Right cardiac atrium (tissue), 5 donors: Measurements from ENCODE around the gene BAZ1B. TPM values are rescaled to one million over a fixed set of nuclear protein-coding genes. Genes with fewer than 3 reads are reported as not detected.
"Not testable (repeated sequence)": the region's sequence is repeated elsewhere in the genome, so short reads cannot be mapped to it uniquely, and the experiment has no call there.

ENCODE experiments used
- ATAC-seq, 2 donors: fragments of 200-7000 bp; cut with Tn5 transposase; one replicate each; pipeline versions ENCODE4 v1.8.0 to v1.9.1; 2020; ENCODE audit warnings: moderate library complexity in 2 of 2, mild to moderate bottlenecking in 1 of 2
- DNase-seq, 3 donors: peaks; one replicate each; pipeline ENCODE4 v3.0.0-alpha.2; 2020
- H3K27ac ChIP-seq: one replicate; pipeline ENCODE4 v1.5.1; 2013; ENCODE audit warnings: mild to moderate bottlenecking, low read length, control low read depth, moderate library complexity
- H3K27me3 ChIP-seq: one replicate; pipeline ENCODE4 v1.6.1; 2013; ENCODE audit not compliant: control insufficient read depth, insufficient read depth
- H3K4me1 ChIP-seq: one replicate; pipeline ENCODE4 v1.6.1; 2013; ENCODE audit warnings: low read length; ENCODE audit not compliant: control insufficient read depth, insufficient read depth
- H3K4me3 ChIP-seq: one replicate; pipeline ENCODE4 v1.5.1; 2013; ENCODE audit warnings: low read length, control low read depth
- H3K9me3 ChIP-seq: one replicate; pipeline ENCODE4 v1.6.1; 2013; ENCODE audit warnings: low read length; ENCODE audit not compliant: control insufficient read depth
- WGBS: extraction: QIAGEN DNeasy Blood & Tissue Kit; methylation state at CpG from one replicate; pipeline ENCODE4 v1.1.7; 2013; 5-methylcytosine and 5-hydroxymethylcytosine counted together
- intact Hi-C, 4 donors: fragments of 100-400 bp; cut with DNase I; formaldehyde crosslinking; loops; one replicate each; pipeline versions ENCODE4 v1.11.0 to v1.14.0; 2022 to 2023
- polyA plus RNA-seq: library from polyadenylated mRNA; stranded (reverse); fragments of 200-250 nt; gene quantifications from one replicate; pipeline ENCODE4 v1.2.3, GENCODE V29; 2013
- total RNA-seq, 4 donors: library from RNA; stranded (reverse); fragmentation: NEBNext Ultra II Directional; extraction: Animal tissue kit (Norgen Biotek cat#: 25700); gene quantifications; one replicate each; pipeline ENCODE4 v1.2.1, GENCODE V29; 2021
- donor health status: healthy with polysubstance abuse.
- donor health status: DM: no; HTN: yes; CAD: no.
- donor health status: DM: no; HTN: no; CAD: no.
- donor health status: DM: no; HTN: yes; CAD: no; lungs with severe emphysema.
- donor health status: DM: yes; HTN: yes; CAD: no.

BAZ1B gene
- total and polyA plus RNA-seq, 5 donors = 24.4 to 48.3 (median 45.1) TPM

- DNase-seq, ATAC-seq, H3K9me3 ChIP-seq, H3K27me3 ChIP-seq, H3K4me1 ChIP-seq, H3K4me3 ChIP-seq, H3K27ac ChIP-seq, intact Hi-C loops: not testable (repeated sequence)
- WGBS = 94% methylated on average over 2 of the region's 2 CpGs
Measured at GRCh38 chr7:73495507-73495906, 26.6 kb downstream of the BAZ1B start.

GRCh38 chr7:73489976-73490375 lies 32.1 kb downstream of the BAZ1B start:
- no peak for DNase-seq
- intact Hi-C loops = no loop called here
- ATAC-seq = no peak
- Histone ChIP-seq H3K4me3 (no peak overlapping the region), H3K4me1 (peaks cover 1% of the 10 kb centered on the region), H3K9me3 (no peaks in the 10 kb centered on the region), H3K27me3 (no peaks in the 10 kb centered on the region), H3K27ac (no peak overlapping the region)

DNA sequence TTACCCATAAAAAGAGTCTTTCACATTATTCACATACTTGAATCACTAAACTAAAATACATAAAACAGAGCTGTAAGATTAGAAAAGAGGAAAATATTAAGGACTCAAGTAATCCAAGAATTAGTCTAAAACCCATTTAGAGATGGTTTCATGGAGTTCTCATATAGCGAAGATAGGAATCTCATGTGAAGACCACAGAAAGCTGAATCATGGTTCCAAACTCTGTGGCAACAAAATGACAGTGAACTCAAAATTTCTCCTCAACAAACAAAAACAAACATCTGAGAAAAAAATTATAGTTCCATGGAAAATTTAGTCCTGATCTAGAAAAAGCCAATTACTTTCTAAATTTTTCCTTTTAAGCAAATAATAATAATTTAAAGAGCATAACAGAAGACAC lies 34.6 kb downstream of the BAZ1B start:
- H3K27ac ChIP-seq = no peak overlapping the region
- DNase-seq (no peak), ATAC-seq (no peak)
- H3K4me3 ChIP-seq = no peak overlapping the region
- no peaks in the 10 kb centered on the region for H3K9me3 ChIP-seq
- intact Hi-C loops = no loop called here
- peaks cover 1% of the 10 kb centered on the region for H3K4me1 ChIP-seq
- 96% methylated on average over 1 of the region's 1 CpG for WGBS
- H3K27me3 ChIP-seq = no peaks in the 10 kb centered on the region

- no peaks in the 10 kb centered on the region for H3K27me3 ChIP-seq
- WGBS = 91% methylated on average over 1 of the region's 1 CpG
- ATAC-seq (no peak), DNase-seq (no peak)
- no peak overlapping the region for H3K4me3 ChIP-seq
- H3K9me3 ChIP-seq = no peaks in the 10 kb centered on the region
- intact Hi-C loops = no loop called here
- no peak overlapping the region for H3K27ac ChIP-seq
- peaks cover 1% of the 10 kb centered on the region for H3K4me1 ChIP-seq
Measured at GRCh38 chr7:73483171-73483570, 38.9 kb downstream of the BAZ1B start.

GRCh38 chr7:73482746-73483145 lies 39.3 kb downstream of the BAZ1B start:
- Histone ChIP-seq H3K4me1 (peaks cover 1% of the 10 kb centered on the region), H3K4me3 (no peak overlapping the region), H3K27ac (no peak overlapping the region), H3K27me3 (no peaks in the 10 kb centered on the region), H3K9me3 (no peaks in the 10 kb centered on the region)
- intact Hi-C loops = no loop called here
- no peak for DNase-seq
- no peak for ATAC-seq
- 83% methylated on average over 5 of the region's 5 CpGs for WGBS

DNA sequence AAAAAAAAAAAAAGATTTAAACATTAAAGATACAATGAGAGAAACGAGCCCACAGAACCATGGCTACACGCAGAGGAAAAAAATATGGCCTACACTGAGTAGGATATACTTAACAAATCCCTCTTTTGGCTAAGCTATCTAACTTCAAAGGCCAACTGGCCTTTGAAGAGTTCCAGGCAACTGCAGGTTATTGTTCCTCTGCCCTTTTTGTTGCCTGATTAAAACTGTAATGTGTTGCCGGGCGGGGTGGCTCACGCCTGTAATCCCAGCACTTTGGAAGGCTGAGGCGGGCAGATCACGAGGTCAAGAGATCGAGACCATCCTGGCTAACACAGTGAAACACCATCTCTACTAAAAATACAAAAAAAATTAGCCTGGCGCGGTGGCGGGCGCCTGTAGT lies 40.6 kb downstream of the BAZ1B start:
- H3K4me1 ChIP-seq, H3K27me3 ChIP-seq, H3K27ac ChIP-seq, H3K4me3 ChIP-seq, DNase-seq, H3K9me3 ChIP-seq, intact Hi-C loops, ATAC-seq: not testable (repeated sequence)
- 96% methylated on average over 12 of the region's 12 CpGs for WGBS

DNA sequence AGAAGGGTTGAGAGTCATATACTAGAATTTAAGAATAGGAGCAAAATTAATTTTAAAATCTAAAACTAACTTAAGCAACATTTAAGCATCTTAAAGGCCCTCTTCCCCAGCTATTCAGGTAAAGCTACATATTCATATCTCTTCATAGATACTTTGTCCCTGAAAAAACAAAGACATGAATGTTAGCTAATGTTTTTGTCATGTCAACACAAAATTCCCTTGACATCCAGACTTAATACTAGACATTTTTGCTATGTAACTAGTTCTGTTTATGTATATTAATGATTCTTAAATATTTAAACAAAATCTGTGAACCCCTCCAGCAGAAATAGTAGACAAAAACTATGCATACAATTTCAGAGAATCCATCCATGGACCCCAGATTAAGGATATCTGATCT lies 43.5 kb downstream of the BAZ1B start:
- no peak overlapping the region for H3K27ac ChIP-seq
- no peaks in the 10 kb centered on the region for H3K27me3 ChIP-seq
- intact Hi-C loops = no loop called here
- no peaks in the 10 kb centered on the region for H3K9me3 ChIP-seq
- H3K4me3 ChIP-seq = no peak overlapping the region
- DNase-seq = no peak
- ATAC-seq = no peak
- no peaks in the 10 kb centered on the region for H3K4me1 ChIP-seq

- DNase-seq = no peak
Measured at GRCh38 chr7:73477376-73477775, 44.7 kb downstream of the BAZ1B start.

DNA sequence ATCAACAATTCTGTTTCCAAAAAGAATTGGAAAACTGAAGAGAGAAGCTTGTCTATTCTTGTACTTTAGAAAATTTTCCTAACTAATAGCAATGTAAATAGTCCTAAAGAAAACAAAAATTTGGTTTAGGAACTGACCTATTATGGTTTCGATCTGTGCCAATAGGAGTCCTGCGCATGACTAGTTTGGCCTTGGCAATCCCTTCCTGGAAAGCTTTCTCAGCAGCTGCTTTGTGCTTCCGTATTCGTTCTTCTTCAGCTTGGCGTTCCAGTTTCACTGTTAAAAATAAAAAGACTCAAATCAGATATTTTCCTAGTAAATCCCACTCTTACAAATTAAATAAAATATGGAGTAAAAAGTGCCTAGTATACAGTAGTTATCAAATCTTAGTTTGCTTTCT lies 51.9 kb downstream of the BAZ1B start:
- Histone ChIP-seq H3K27ac (no peak overlapping the region), H3K4me1 (no peaks in the 10 kb centered on the region), H3K9me3 (no peaks in the 10 kb centered on the region), H3K27me3 (no peaks in the 10 kb centered on the region), H3K4me3 (no peak overlapping the region)
- intact Hi-C loops = no loop called here
- no peak for DNase-seq
- 78% methylated on average over 5 of the region's 5 CpGs for WGBS
- no peak for ATAC-seq

More at GRCh38 chr7:73477376-73477775, 44.7 kb downstream of the BAZ1B start:
- Histone ChIP-seq H3K4me1 (no peaks in the 10 kb centered on the region), H3K27ac (no peak overlapping the region), H3K9me3 (no peaks in the 10 kb centered on the region), H3K27me3 (no peaks in the 10 kb centered on the region), H3K4me3 (no peak overlapping the region)
- intact Hi-C loops = no loop called here
- ATAC-seq = no peak
- WGBS = 94% methylated on average over 5 of the region's 5 CpGs

GRCh38 chr7:73467046-73467445 lies 55.0 kb downstream of the BAZ1B start:
- H3K27me3 ChIP-seq, H3K4me1 ChIP-seq, DNase-seq, H3K4me3 ChIP-seq, H3K27ac ChIP-seq, intact Hi-C loops, ATAC-seq, H3K9me3 ChIP-seq: not testable (repeated sequence)
- WGBS = 94% methylated on average over 6 of the region's 6 CpGs

- WGBS = 93% methylated on average over 1 of the region's 1 CpG
- no peak for ATAC-seq
- no peaks in the 10 kb centered on the region for H3K9me3 ChIP-seq
- no peaks in the 10 kb centered on the region for H3K27me3 ChIP-seq
- DNase-seq = no peak
- intact Hi-C loops = no loop called here
- H3K4me3 ChIP-seq = no peak overlapping the region
- no peaks in the 10 kb centered on the region for H3K4me1 ChIP-seq
- no peak overlapping the region for H3K27ac ChIP-seq
Measured at GRCh38 chr7:73466112-73466511, 56.0 kb downstream of the BAZ1B start.

- H3K27me3 ChIP-seq = no peaks in the 10 kb centered on the region
- DNase-seq = no peak
- H3K4me1 ChIP-seq = no peaks in the 10 kb centered on the region
- H3K9me3 ChIP-seq = no peaks in the 10 kb centered on the region
- no peak overlapping the region for H3K4me3 ChIP-seq
- H3K27ac ChIP-seq = no peak overlapping the region
- ATAC-seq = no peak
- intact Hi-C loops = no loop called here
- WGBS = 97% methylated on average over 7 of the region's 7 CpGs
Measured at GRCh38 chr7:73463966-73464365, 58.1 kb downstream of the BAZ1B start.
